Jurkat, Clone E6-1 (cell line): ENCODE measurements around the gene PHAF1.

Experiments
- DNase-seq: peaks from one replicate; pipeline ENCODE4 v3.0.0-alpha.2; 2011; ENCODE audit warnings: low read depth, low spot score
- H3K4me3 ChIP-seq: 2 replicates; pipeline ENCODE4 v1.5.1; 2011; ENCODE audit warnings: mild to moderate bottlenecking, low read length, control low read depth, moderate library complexity

Gene PHAF1

GRCh38 chr16:67170949-67171649, 61.4 kb downstream of the PHAF1 start:
- no peak for DNase-seq
- H3K4me3 ChIP-seq = peak overlapping the region; percentile 43

- H3K4me3 ChIP-seq = peak overlapping the region; percentile 40
- DNase-seq = no peak
Observed at GRCh38 chr16:67173323-67173722, 63.6 kb downstream of the PHAF1 start.

GRCh38 chr16:67173808-67174705, 64.3 kb downstream of the PHAF1 start:
- peak overlapping the region; percentile 40 for H3K4me3 ChIP-seq
- no peak for DNase-seq

GRCh38 chr16:67174706-67175231, 65.0 kb downstream of the PHAF1 start:
- H3K4me3 ChIP-seq = peak overlapping the region; percentile 40
- DNase-seq = no peak

GRCh38 chr16:67176662-67177061, 66.9 kb downstream of the PHAF1 start:
- H3K4me3 ChIP-seq = no peak overlapping the region
- no peak for DNase-seq

GRCh38 chr16:67177743-67178699, 68.3 kb downstream of the PHAF1 start:
- H3K4me3 ChIP-seq = no peak overlapping the region
- DNase-seq = no peak

GRCh38 chr16:67179421-67180080, 69.8 kb downstream of the PHAF1 start:
- no peak overlapping the region for H3K4me3 ChIP-seq
- DNase-seq = no peak

- no peak for DNase-seq
- H3K4me3 ChIP-seq = no peak overlapping the region
Observed at GRCh38 chr16:67180166-67180565, 70.4 kb downstream of the PHAF1 start.

GRCh38 chr16:67181346-67181745, 71.6 kb downstream of the PHAF1 start:
- no peak overlapping the region for H3K4me3 ChIP-seq
- no peak for DNase-seq

GRCh38 chr16:67182288-67182687, 72.5 kb downstream of the PHAF1 start:
- peak overlapping the region; percentile 87; the same call in 1 of the 2 replicates for H3K4me3 ChIP-seq
- no peak for DNase-seq

GRCh38 chr16:67183284-67183626, 73.5 kb downstream of the PHAF1 start:
- peak overlapping the region; percentile 87 for H3K4me3 ChIP-seq
- DNase-seq = no peak

- peak; percentile 98 for DNase-seq
- H3K4me3 ChIP-seq = peak within 1 kb of the TSS; percentile 87
Observed at GRCh38 chr16:67183627-67184452, 74.1 kb downstream of the PHAF1 start, which contains the start of gene MATCAP1. Gene MATCAP1 (minus strand): TSS chr16:67183963. CDS start chr16:67180610, 3,353 bp downstream.

- no peak for DNase-seq
- peak overlapping the region; percentile 87 for H3K4me3 ChIP-seq
Observed at GRCh38 chr16:67184453-67184994, 74.8 kb downstream of the PHAF1 start.

- H3K4me3 ChIP-seq = no peak overlapping the region
- peak; percentile 46 for DNase-seq
Observed at GRCh38 chr16:67184995-67185650, 75.4 kb downstream of the PHAF1 start.

- DNase-seq = no peak
- no peak overlapping the region for H3K4me3 ChIP-seq
Observed at GRCh38 chr16:67185651-67186134, 76.0 kb downstream of the PHAF1 start.

- no peak for DNase-seq
- H3K4me3 ChIP-seq = no peak overlapping the region
Observed at GRCh38 chr16:67186550-67186950, 76.8 kb downstream of the PHAF1 start.
